Measurements from ENCODE around the gene STARD13. TPM values are rescaled to one million over a fixed set of nuclear protein-coding genes. Genes with fewer than 3 reads are reported as not detected.

The STARD13 gene
- total and polyA plus RNA-seq, 7 experiments from 2014 or later: 0.30 to 1.1 (median 0.73) TPM; not detected in 2

GRCh38 chr13:33096886-33097605 lies 188.5 kb downstream of the STARD13 start:
- H3K4me3 Mint-ChIP-seq: no peak overlapping the region
- Histone ChIP-seq H3K27ac (ENCODE audit: low read depth, low read length) (no peak overlapping the region), H3K27me3 (ENCODE audit: control insufficient read depth in 2 of 2, insufficient read depth in 2 of 2, low read length in 2 of 2) (no peaks in the 10 kb centered on the region), H3K4me3 (ENCODE audit: low read length) (no peak overlapping the region), H3K9me3 (ENCODE audit: control insufficient read depth in 2 of 3, low read length in 3 of 3) (no peaks in the 10 kb centered on the region), H3K36me3 (ENCODE audit: control insufficient read depth in 2 of 3, insufficient read depth in 3 of 3, low read length in 3 of 3) (no peaks in the 10 kb centered on the region), H3K4me1 (ENCODE audit: control insufficient read depth in 2 of 2, insufficient read depth in 2 of 2, low read length in 2 of 2) (no peaks in the 10 kb centered on the region)
- ATAC-seq (no peak), DNase-seq (no peak)
- no peak overlapping the region for H3K27ac Mint-ChIP-seq
- peaks cover 0 to 3% (median 0%) of the 10 kb centered on the region in 5 donors for H3K36me3 Mint-ChIP-seq
- POLR2A ChIA-PET: no interaction called here
- H3K27me3 Mint-ChIP-seq: peaks cover 5 to 16% (median 11%) of the 10 kb centered on the region in 5 donors
- peaks cover 0 to 16% (median 4%) of the 10 kb centered on the region in 11 donors for H3K9me3 Mint-ChIP-seq
- intact Hi-C loops (cut with micrococcal nuclease): no loop called here
- peaks cover 0 to 1% (median 0%) of the 10 kb centered on the region in 7 donors for H3K4me1 Mint-ChIP-seq
- CTCF ChIA-PET: interaction anchor here (0.7 kb wide), 1 partner anchor 227 kb away, joined by 5 read pairs; no protein-coding TSS in a partner anchor

GRCh38 chr13:33092073-33092987 lies 193.2 kb downstream of the STARD13 start:
- Histone ChIP-seq H3K4me3 (ENCODE audit: low read length) (no peak overlapping the region), H3K27me3 (ENCODE audit: control insufficient read depth in 2 of 2, insufficient read depth in 2 of 2, low read length in 2 of 2) (no peaks in the 10 kb centered on the region), H3K36me3 (ENCODE audit: control insufficient read depth in 2 of 3, insufficient read depth in 3 of 3, low read length in 3 of 3) (no peaks in the 10 kb centered on the region), H3K4me1 (ENCODE audit: control insufficient read depth in 2 of 2, insufficient read depth in 2 of 2, low read length in 2 of 2) (no peaks in the 10 kb centered on the region), H3K9me3 (ENCODE audit: control insufficient read depth in 2 of 3, low read length in 3 of 3) (no peaks in the 10 kb centered on the region), H3K27ac (ENCODE audit: low read depth, low read length) (no peak overlapping the region)
- ChIA-PET POLR2A (no interaction called here), CTCF (no interaction called here)
- peaks cover 0 to 3% (median 0%) of the 10 kb centered on the region in 5 donors for H3K36me3 Mint-ChIP-seq
- no peak overlapping the region for H3K4me3 Mint-ChIP-seq
- DNase-seq (no peak), ATAC-seq (no peak)
- no peak overlapping the region for H3K27ac Mint-ChIP-seq
- peaks cover 0 to 4% (median 0%) of the 10 kb centered on the region in 11 donors for H3K9me3 Mint-ChIP-seq
- intact Hi-C loops (cut with micrococcal nuclease): no loop called here
- peaks cover 4 to 11% (median 6%) of the 10 kb centered on the region in 5 donors for H3K27me3 Mint-ChIP-seq
- peaks cover 0 to 5% (median 0%) of the 10 kb centered on the region in 7 donors for H3K4me1 Mint-ChIP-seq

GRCh38 chr13:33091415-33091774 lies 194.2 kb downstream of the STARD13 start:
- peaks cover 0 to 3% (median 0%) of the 10 kb centered on the region in 5 donors for H3K36me3 Mint-ChIP-seq
- Histone ChIP-seq H3K4me3 (ENCODE audit: low read length) (no peak overlapping the region), H3K4me1 (ENCODE audit: control insufficient read depth in 2 of 2, insufficient read depth in 2 of 2, low read length in 2 of 2) (no peaks in the 10 kb centered on the region), H3K27me3 (ENCODE audit: control insufficient read depth in 2 of 2, insufficient read depth in 2 of 2, low read length in 2 of 2) (no peaks in the 10 kb centered on the region), H3K36me3 (ENCODE audit: control insufficient read depth in 2 of 3, insufficient read depth in 3 of 3, low read length in 3 of 3) (no peaks in the 10 kb centered on the region), H3K9me3 (ENCODE audit: control insufficient read depth in 2 of 3, low read length in 3 of 3) (no peaks in the 10 kb centered on the region), H3K27ac (ENCODE audit: low read depth, low read length) (no peak overlapping the region)
- no peak for DNase-seq
- no peak overlapping the region for H3K27ac Mint-ChIP-seq
- POLR2A ChIA-PET: no interaction called here
- CTCF ChIA-PET: no interaction called here
- peaks cover 3 to 17% (median 14%) of the 10 kb centered on the region in 5 donors for H3K27me3 Mint-ChIP-seq
- ATAC-seq: no peak
- H3K4me3 Mint-ChIP-seq: no peak overlapping the region
- intact Hi-C loops (cut with micrococcal nuclease): no loop called here
- H3K4me1 Mint-ChIP-seq: peaks cover 0 to 11% (median 0%) of the 10 kb centered on the region in 7 donors
- peaks cover 0 to 4% (median 0%) of the 10 kb centered on the region in 11 donors for H3K9me3 Mint-ChIP-seq

GRCh38 chr13:33090755-33091414 lies 194.7 kb downstream of the STARD13 start:
- Mint-ChIP-seq H3K9me3 (peaks cover 0 to 4% (median 0%) of the 10 kb centered on the region in 11 donors), H3K27ac (no peak overlapping the region), H3K4me3 (no peak overlapping the region), H3K4me1 (peaks cover 0 to 16% (median 0%) of the 10 kb centered on the region in 7 donors), H3K27me3 (peaks cover 0 to 21% (median 19%) of the 10 kb centered on the region in 5 donors), H3K36me3 (peaks cover 0 to 3% (median 0%) of the 10 kb centered on the region in 5 donors)
- H3K9me3 ChIP-seq (ENCODE audit: control insufficient read depth in 2 of 3, low read length in 3 of 3): no peaks in the 10 kb centered on the region
- intact Hi-C loops (cut with micrococcal nuclease): no loop called here
- H3K4me3 ChIP-seq (ENCODE audit: low read length): no peak overlapping the region
- DNase-seq (no peak), ATAC-seq (no peak)
- no peaks in the 10 kb centered on the region for H3K36me3 ChIP-seq (ENCODE audit: control insufficient read depth in 2 of 3, insufficient read depth in 3 of 3, low read length in 3 of 3)
- no peaks in the 10 kb centered on the region for H3K27me3 ChIP-seq (ENCODE audit: control insufficient read depth in 2 of 2, insufficient read depth in 2 of 2, low read length in 2 of 2)
- CTCF ChIA-PET: no interaction called here
- no peaks in the 10 kb centered on the region for H3K4me1 ChIP-seq (ENCODE audit: control insufficient read depth in 2 of 2, insufficient read depth in 2 of 2, low read length in 2 of 2)
- no peak overlapping the region for H3K27ac ChIP-seq (ENCODE audit: low read depth, low read length)
- POLR2A ChIA-PET: no interaction called here

GRCh38 chr13:33089311-33089710 lies 196.2 kb downstream of the STARD13 start:
- H3K36me3 ChIP-seq (ENCODE audit: control insufficient read depth in 2 of 3, insufficient read depth in 3 of 3, low read length in 3 of 3): no peaks in the 10 kb centered on the region
- H3K4me3 Mint-ChIP-seq: no peak overlapping the region
- no peaks in the 10 kb centered on the region for H3K27me3 ChIP-seq (ENCODE audit: control insufficient read depth in 2 of 2, insufficient read depth in 2 of 2, low read length in 2 of 2)
- intact Hi-C loops (cut with micrococcal nuclease): no loop called here
- no peaks in the 10 kb centered on the region for H3K4me1 ChIP-seq (ENCODE audit: control insufficient read depth in 2 of 2, insufficient read depth in 2 of 2, low read length in 2 of 2)
- ATAC-seq (no peak), DNase-seq (no peak)
- peaks cover 0 to 3% (median 0%) of the 10 kb centered on the region in 5 donors for H3K36me3 Mint-ChIP-seq
- no peaks in the 10 kb centered on the region for H3K9me3 ChIP-seq (ENCODE audit: control insufficient read depth in 2 of 3, low read length in 3 of 3)
- H3K27me3 Mint-ChIP-seq: peaks cover 0 to 26% (median 20%) of the 10 kb centered on the region in 5 donors
- no peak overlapping the region for H3K27ac Mint-ChIP-seq
- POLR2A ChIA-PET: no interaction called here
- no peak overlapping the region for H3K27ac ChIP-seq (ENCODE audit: low read depth, low read length)
- H3K4me1 Mint-ChIP-seq: peaks cover 0 to 18% (median 0%) of the 10 kb centered on the region in 7 donors
- no peak overlapping the region for H3K4me3 ChIP-seq (ENCODE audit: low read length)
- CTCF ChIA-PET: no interaction called here
- peaks cover 0 to 4% (median 0%) of the 10 kb centered on the region in 11 donors for H3K9me3 Mint-ChIP-seq

DNA sequence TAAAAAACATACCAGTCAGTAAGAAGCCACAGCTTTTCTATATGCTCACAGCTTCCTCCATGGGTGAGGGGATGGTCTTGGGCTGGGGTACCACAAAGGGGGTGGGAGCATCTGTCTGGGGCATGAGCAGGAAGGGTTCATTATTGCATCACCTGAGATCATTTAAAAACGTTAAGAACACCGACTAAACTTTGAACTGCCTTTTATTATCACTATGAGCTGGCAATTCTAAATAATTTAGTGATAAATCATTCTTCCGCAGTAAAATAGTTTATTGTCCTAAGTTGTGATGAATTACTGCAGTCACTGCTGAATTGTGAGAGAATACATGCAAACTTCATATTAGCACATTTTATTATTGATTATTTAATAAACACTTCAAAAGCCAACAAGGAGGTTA lies 197.8 kb downstream of the STARD13 start:
- ATAC-seq: no peak
- H3K36me3 ChIP-seq (ENCODE audit: control insufficient read depth in 2 of 3, insufficient read depth in 3 of 3, low read length in 3 of 3): no peaks in the 10 kb centered on the region
- Mint-ChIP-seq H3K4me3 (no peak overlapping the region), H3K27ac (no peak overlapping the region), H3K27me3 (peaks cover 0 to 33% (median 20%) of the 10 kb centered on the region in 5 donors), H3K36me3 (peaks cover 0 to under 1% (median 0%) of the 10 kb centered on the region in 5 donors), H3K9me3 (peaks cover 0 to 2% (median 0%) of the 10 kb centered on the region in 11 donors), H3K4me1 (peaks cover 0 to 18% (median 0%) of the 10 kb centered on the region in 7 donors)
- POLR2A ChIA-PET: no interaction called here
- DNase-seq: no peak
- intact Hi-C loops (cut with micrococcal nuclease): no loop called here
- H3K27ac ChIP-seq (ENCODE audit: low read depth, low read length): no peak overlapping the region
- no peaks in the 10 kb centered on the region for H3K4me1 ChIP-seq (ENCODE audit: control insufficient read depth in 2 of 2, insufficient read depth in 2 of 2, low read length in 2 of 2)
- no peak overlapping the region for H3K4me3 ChIP-seq (ENCODE audit: low read length)
- CTCF ChIA-PET: no interaction called here
- no peaks in the 10 kb centered on the region for H3K9me3 ChIP-seq (ENCODE audit: control insufficient read depth in 2 of 3, low read length in 3 of 3)
- H3K27me3 ChIP-seq (ENCODE audit: control insufficient read depth in 2 of 2, insufficient read depth in 2 of 2, low read length in 2 of 2): no peaks in the 10 kb centered on the region

All from naive thymus-derived CD4-positive, alpha-beta T cell (primary cell).